Loucy (cell line): ENCODE measurements around the gene RSPH9.
"Not testable (repeated sequence)": the region's sequence is repeated elsewhere in the genome, so short reads cannot be mapped to it uniquely, and the experiment has no call there.

ENCODE experiments used
- H2AFZ ChIP-seq: fragments of 200-600 bp; sonication (generic); 2 replicates; pipeline ENCODE4 v1.6.0; 2016; ENCODE audit warnings: antibody characterized with exemption, mild to moderate bottlenecking, low read length, moderate library complexity
- H3F3A ChIP-seq: fragments of 200-600 bp; 2 replicates; pipeline ENCODE4 v1.6.0; 2016; ENCODE audit warnings: antibody characterized with exemption, low read depth, mild to moderate bottlenecking
- H3K27me3 ChIP-seq: fragments of 200-600 bp; sonication (generic); 2 replicates; pipeline ENCODE4 v1.6.1; 2014; ENCODE audit warnings: low read length, mild to moderate bottlenecking; ENCODE audit not compliant: insufficient read depth, poor library complexity, severe bottlenecking
- H3K36me3 ChIP-seq: fragments of 200-600 bp; sonication (generic); 2 replicates; pipeline ENCODE4 v1.6.1; 2016; ENCODE audit warnings: low read length; ENCODE audit not compliant: insufficient read depth
- H3K4me1 ChIP-seq: fragments of 200-600 bp; sonication (generic); 2 replicates; pipeline ENCODE4 v1.5.1; 2014; ENCODE audit warnings: low read length, mild to moderate bottlenecking; ENCODE audit not compliant: insufficient read depth, poor library complexity, severe bottlenecking
- H3K4me2 ChIP-seq: fragments of 200-600 bp; sonication (generic); 2 replicates; pipeline ENCODE4 v1.6.0; 2014; ENCODE audit warnings: antibody characterized with exemption, low read length, low read depth, mild to moderate bottlenecking; ENCODE audit not compliant: poor library complexity, severe bottlenecking
- H3K4me3 ChIP-seq: fragments of 200-600 bp; sonication (generic); 2 replicates; pipeline ENCODE4 v1.5.1; 2014; ENCODE audit warnings: low read length, mild to moderate bottlenecking, mixed read lengths; ENCODE audit not compliant: poor library complexity, severe bottlenecking
- H3K79me2 ChIP-seq: fragments of 200-600 bp; sonication (generic); 2 replicates; pipeline ENCODE4 v1.6.1; 2014; ENCODE audit warnings: low read length; ENCODE audit not compliant: insufficient read depth
- H3K9ac ChIP-seq: fragments of 200-600 bp; sonication (generic); 2 replicates; pipeline ENCODE4 v1.6.0; 2014; ENCODE audit warnings: mild to moderate bottlenecking, low read depth, low read length, moderate library complexity; ENCODE audit not compliant: poor library complexity, severe bottlenecking
- H3K9me2 ChIP-seq: fragments of 200-600 bp; sonication (generic); replicated peaks from 2 replicates; pipeline ENCODE4 v1.6.1; 2016; ENCODE audit warnings: low read depth, low read length, mixed read lengths
- H3K9me3 ChIP-seq: fragments of 200-600 bp; sonication (generic); 2 replicates; pipeline ENCODE4 v1.6.1; 2014; ENCODE audit warnings: mild to moderate bottlenecking, antibody characterized with exemption, low read length, low read depth; ENCODE audit not compliant: insufficient read depth
- H4K20me1 ChIP-seq: fragments of 200-600 bp; sonication (generic); 2 replicates; pipeline ENCODE4 v1.6.0; 2014; ENCODE audit warnings: antibody characterized with exemption, low read length, mild to moderate bottlenecking; ENCODE audit not compliant: insufficient read depth, poor library complexity, severe bottlenecking
- CTCF ChIP-seq: fragments of 200-600 bp; sonication (generic); conservative IDR thresholded peaks from 2 replicates; pipeline ENCODE4 v1.5.1; 2014; ENCODE audit warnings: mild to moderate bottlenecking, antibody characterized with exemption, low read length
- EZH2phosphoT487 ChIP-seq: fragments of 200-600 bp; IDR thresholded peaks from 2 replicates; pipeline ENCODE4 v1.6.1; 2018; ENCODE audit warnings: antibody characterized with exemption, mild to moderate bottlenecking, moderate library complexity, borderline replicate concordance

RSPH9 gene

GRCh38 chr6:43630980-43631619 lies 13.7 kb upstream of the RSPH9 start:
- H3K27me3 ChIP-seq, result no peaks in the 10 kb centered on the region
- H3K4me2 ChIP-seq, result peak overlapping the region; percentile 87
- H3F3A ChIP-seq, result no peaks in the 10 kb centered on the region
- H4K20me1 ChIP-seq, result peaks cover 11% of the 10 kb centered on the region
- H3K9me3 ChIP-seq, result no peaks in the 10 kb centered on the region
- H3K79me2 ChIP-seq, result peaks cover 38% of the 10 kb centered on the region
- no peak overlapping the region for H3K4me3 ChIP-seq
- TF ChIP-seq EZH2phosphoT487, result no peak
- no peak for TF ChIP-seq CTCF
- peak overlapping the region; percentile 100 for H3K9ac ChIP-seq
- no peaks in the 10 kb centered on the region for H3K36me3 ChIP-seq
- H3K4me1 ChIP-seq, result peaks cover 35% of the 10 kb centered on the region
- H2AFZ ChIP-seq, result no peak overlapping the region; the same call in 1 of the 2 replicates
- H3K9me2 ChIP-seq, result no peaks in the 10 kb centered on the region

DNA sequence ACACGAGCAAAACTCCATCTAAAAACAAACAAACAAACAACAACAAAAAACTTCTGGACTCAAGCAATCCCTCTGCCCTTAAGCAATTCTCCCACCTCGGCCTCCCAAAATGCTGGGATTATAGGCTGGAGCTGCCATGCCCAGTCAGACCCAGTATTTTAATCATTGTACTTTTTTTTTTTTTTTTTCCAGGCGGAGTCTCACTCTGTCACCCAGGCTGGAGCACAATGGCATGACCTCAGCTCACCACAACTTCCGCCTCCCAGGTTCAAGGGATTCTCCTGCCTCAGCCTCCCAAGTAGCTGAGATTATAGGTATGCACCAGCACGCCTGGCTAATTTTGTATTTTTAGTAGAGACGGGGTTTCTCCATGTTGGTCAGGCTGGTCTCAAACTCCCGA lies 11.8 kb upstream of the RSPH9 start:
- H4K20me1 ChIP-seq, H3F3A ChIP-seq, H3K4me2 ChIP-seq, H3K9me3 ChIP-seq, H3K9ac ChIP-seq, H3K9me2 ChIP-seq, H3K36me3 ChIP-seq, H3K27me3 ChIP-seq, H3K4me3 ChIP-seq, H2AFZ ChIP-seq: not testable (repeated sequence)
- H3K4me1 ChIP-seq, result peaks cover 32% of the 10 kb centered on the region
- H3K79me2 ChIP-seq, result peaks cover 38% of the 10 kb centered on the region

GRCh38 chr6:43634702-43635303 lies 10.0 kb upstream of the RSPH9 start:
- H3K9me2 ChIP-seq, result no peaks in the 10 kb centered on the region
- H4K20me1 ChIP-seq, result peaks cover 22% of the 10 kb centered on the region
- H3K9me3 ChIP-seq, result no peaks in the 10 kb centered on the region
- H3K79me2 ChIP-seq, result peaks cover 48% of the 10 kb centered on the region
- H3F3A ChIP-seq, result no peaks in the 10 kb centered on the region
- TF ChIP-seq EZH2phosphoT487, result no peak
- no peak for TF ChIP-seq CTCF
- H2AFZ ChIP-seq, result peak overlapping the region; percentile 76; the same call in 1 of the 2 replicates
- H3K9ac ChIP-seq, result peak overlapping the region; percentile 94
- H3K27me3 ChIP-seq, result no peaks in the 10 kb centered on the region
- H3K4me1 ChIP-seq, result peaks cover 40% of the 10 kb centered on the region
- peak overlapping the region; percentile 93 for H3K4me3 ChIP-seq
- peaks cover under 1% of the 10 kb centered on the region; the same call in 1 of the 2 replicates for H3K36me3 ChIP-seq
- H3K4me2 ChIP-seq, result peak overlapping the region; percentile 92
